ENCODE measurements around the gene TPBG.
"Not testable (repeated sequence)": the region's sequence is repeated elsewhere in the genome, so short reads cannot be mapped to it uniquely, and the experiment has no call there.

TPBG gene

GRCh38 chr6:82380566-82381185, 17.1 kb downstream of the TPBG start:
- no peak for DNase-seq

- DNase-seq: no peak
Observed at GRCh38 chr6:82381278-82381677, 17.7 kb downstream of the TPBG start.

- no peak for DNase-seq
Observed at GRCh38 chr6:82385102-82385501, 21.5 kb downstream of the TPBG start.

GRCh38 chr6:82385546-82385945, 21.9 kb downstream of the TPBG start:
- no peak for DNase-seq

- peak; percentile 6 for DNase-seq
Observed at GRCh38 chr6:82385961-82386360, 22.3 kb downstream of the TPBG start.

GRCh38 chr6:82394770-82395169, 31.2 kb downstream of the TPBG start:
- not testable (repeated sequence) for DNase-seq

GRCh38 chr6:82396964-82397751, 33.5 kb downstream of the TPBG start:
- no peak for DNase-seq

GRCh38 chr6:82397962-82398692, 34.5 kb downstream of the TPBG start:
- no peak for DNase-seq

- no peak for DNase-seq
Observed at GRCh38 chr6:82408952-82409431, 45.4 kb downstream of the TPBG start.

GRCh38 chr6:82410151-82410648, 46.6 kb downstream of the TPBG start:
- no peak for DNase-seq

GRCh38 chr6:82413868-82414267, 50.3 kb downstream of the TPBG start:
- no peak for DNase-seq

- DNase-seq: no peak
Observed at GRCh38 chr6:82415820-82416219, 52.2 kb downstream of the TPBG start.

- no peak for DNase-seq
Observed at GRCh38 chr6:82416346-82416745, 52.7 kb downstream of the TPBG start.

All from SHP77 treated with DMSO at 0.1 percent for 48 hours (cell line).